K562 (cell line): ENCODE data around the gene FAM83E. TPM values are rescaled to one million over a fixed set of nuclear protein-coding genes. Genes with fewer than 3 reads are reported as not detected.

Experiments
- DNMT1 ChIP-seq: fragments of 450-650 bp; IDR thresholded peaks from 2 replicates; pipeline ENCODE4 v1.6.1; 2016; ENCODE audit warnings: antibody characterized with exemption, mild to moderate bottlenecking
- DPF2 ChIP-seq: fragments of 450-650 bp; IDR thresholded peaks from 2 replicates; pipeline ENCODE4 v1.6.1; 2016
- EZH2 ChIP-seq: IDR thresholded peaks from 2 replicates; pipeline ENCODE4 v1.6.1; 2012; ENCODE audit warnings: low read depth, mild to moderate bottlenecking, inconsistent platforms, low read length, borderline replicate concordance
- FOXA3 ChIP-seq, 2 experiments: fragments of 450-650 bp in 1 of 2; sonication (generic) in 1 of 2; formaldehyde crosslinking; IDR thresholded peaks in 1 of 2; conservative IDR thresholded peaks in 1 of 2; 2 replicates each; pipeline versions ENCODE4 v1.4.0 to v1.8.0; 2020 to 2022; ENCODE audit warnings: mild to moderate bottlenecking in 2 of 2, missing genetic modification reagents in 1 of 2
- GATAD2A ChIP-seq: fragments of 450-650 bp; IDR thresholded peaks from 2 replicates; pipeline ENCODE4 v1.6.1; 2017
- HOXB6 ChIP-seq: fragments of 250-450 bp; sonication (Bioruptor Pico); IDR thresholded peaks from 2 replicates; pipeline ENCODE4 v1.5.1; 2022; ENCODE audit warnings: mild to moderate bottlenecking, borderline replicate concordance
- KAT7 ChIP-seq: sonication (generic); formaldehyde crosslinking; IDR thresholded peaks from 2 replicates; pipeline ENCODE4 v1.8.0; 2022; ENCODE audit warnings: missing genetic modification reagents, mild to moderate bottlenecking, borderline replicate concordance
- LARP7 ChIP-seq: fragments of 450-650 bp; IDR thresholded peaks from 2 replicates; pipeline ENCODE4 v1.6.1; 2016
- MXD1 ChIP-seq: fragments of 250-450 bp; sonication (Bioruptor Pico); IDR thresholded peaks from 2 replicates; pipeline ENCODE4 v1.8.0; 2021; ENCODE audit warnings: borderline replicate concordance, mild to moderate bottlenecking, moderate library complexity; ENCODE audit not compliant: poor library complexity, severe bottlenecking
- MYNN ChIP-seq, 2 experiments: sonication (generic); formaldehyde crosslinking in 1 of 2; IDR thresholded peaks; 2 replicates each; pipeline versions ENCODE4 v1.5.0 to v1.6.1; 2016 to 2020; ENCODE audit warnings: antibody characterized with exemption in 1 of 2, missing genetic modification reagents in 1 of 2
- NRF1 ChIP-seq, 2 experiments: fragments of 450-650 bp; IDR thresholded peaks in 1 of 2; conservative IDR thresholded peaks in 1 of 2; 2 replicates each; pipeline ENCODE4 v1.6.1; 2014; ENCODE audit warnings: mild to moderate bottlenecking in 2 of 2
- PHF21A ChIP-seq: fragments of 450-650 bp; IDR thresholded peaks from 2 replicates; pipeline ENCODE4 v1.6.1; 2017; ENCODE audit warnings: low read depth, borderline replicate concordance
- PTRF ChIP-seq: fragments of 450-650 bp; IDR thresholded peaks from 2 replicates; pipeline ENCODE4 v1.6.1; 2016; ENCODE audit warnings: mild to moderate bottlenecking, missing genetic modification characterization, missing compliant biosample characterization
- SMARCE1 ChIP-seq: fragments of 450-650 bp; IDR thresholded peaks from 2 replicates; pipeline ENCODE4 v1.7.1; 2016; ENCODE audit warnings: mild to moderate bottlenecking
- TRIM25 ChIP-seq: fragments of 450-650 bp; IDR thresholded peaks from 2 replicates; pipeline ENCODE4 v1.7.0; 2016; ENCODE audit warnings: borderline replicate concordance
- XRCC3 ChIP-seq: fragments of 450-650 bp; IDR thresholded peaks from 2 replicates; pipeline ENCODE4 v1.6.1; 2017; ENCODE audit warnings: mild to moderate bottlenecking, moderate library complexity
- ZKSCAN8 ChIP-seq: fragments of 200-800 bp; sonication (Bioruptor generic); IDR thresholded peaks from 2 replicates; pipeline ENCODE4 v1.6.1; 2016; ENCODE audit warnings: missing genetic modification characterization, missing compliant biosample characterization
- ZNF407 ChIP-seq: fragments of 450-650 bp; IDR thresholded peaks from 2 replicates; pipeline ENCODE4 v1.6.1; 2016; ENCODE audit warnings: low read depth
- ZNF668 ChIP-seq: fragments of 250-450 bp; sonication (Bioruptor Pico); IDR thresholded peaks from 2 replicates; pipeline ENCODE4 v1.8.0; 2022; ENCODE audit warnings: mild to moderate bottlenecking, inconsistent platforms
- polyA plus RNA-seq, 8 experiments: library from polyadenylated mRNA; depleted of rRNA in 4 of 8; stranded (reverse) in 5 of 8; unstranded in 3 of 8; fragments of >200 nt; fragmentation: Nextera tagmentation in 2 of 8; fragmentation: Illumina TruSeq in 1 of 8; extraction: Ambion mirVana in 2 of 8; extraction: Trizol in 1 of 8; gene quantifications; 2 replicates each; pipeline versions ENCODE4 v1.2.1 to v1.2.3, GENCODE V29; 2011 to 2014; ENCODE audit warnings: inconsistent platforms in 1 of 8, missing spikeins in 1 of 8
- total RNA-seq, 7 experiments: library from RNA; depleted of rRNA in 6 of 7; stranded (reverse); fragments of >200 nt in 6 of 7; fragmentation: Illumina TruSeq in 2 of 7; extraction: Trizol in 2 of 7; gene quantifications; 2 replicates each; pipeline versions ENCODE4 v1.2.1 to v1.2.3, GENCODE V29; 2011 to 2021; ENCODE audit warnings: low replicate concordance in 1 of 7

The FAM83E gene
- total and polyA plus RNA-seq, 9 of the 15 experiments (the other 6 are each of a cell fraction or from before 2014, with no cell fraction given), result 0.15 to 0.87 (median 0.29) TPM; not detected in 4

- no peak for TF ChIP-seq TRIM25
- TF ChIP-seq ZKSCAN8 (CRISPR knock-in tag), result no peak
- TF ChIP-seq KAT7, result no peak
- TF ChIP-seq MXD1 (CRISPR knock-in tag), result no peak
- TF ChIP-seq DNMT1, result no peak
- no peak for TF ChIP-seq ZNF668
- no peak for TF ChIP-seq FOXA3 (CRISPR knock-in tag; conservative IDR thresholded peaks at IDR 0.05 in 1 of 2, IDR thresholded peaks at IDR 0.05 in 1 of 2)
- TF ChIP-seq EZH2, result no peak
- TF ChIP-seq SMARCE1, result peak; percentile 56; the same call in 1 of the 2 replicates
- TF ChIP-seq LARP7, result no peak
- TF ChIP-seq GATAD2A, result no peak
- no peak for TF ChIP-seq ZNF407
- TF ChIP-seq MYNN (IDR thresholded peaks at IDR 0.05), result no peak
- no peak for TF ChIP-seq MYNN (CRISPR knock-in tag; IDR thresholded peaks at IDR 0.05)
- no peak for TF ChIP-seq HOXB6 (CRISPR knock-in tag)
- peak; percentile 70; the same call in 1 of the 2 replicates for TF ChIP-seq DPF2
- no peak for TF ChIP-seq PHF21A
- no peak for TF ChIP-seq NRF1 (conservative IDR thresholded peaks at IDR 0.05 in 1 of 2, IDR thresholded peaks at IDR 0.05 in 1 of 2)
- no peak for TF ChIP-seq PTRF (tag)
- no peak for TF ChIP-seq XRCC3
Measured at GRCh38 chr19:48565090-48565489, 49.8 kb downstream of the FAM83E start (continued).
